ENCODE data around the gene LEP.

The LEP gene

DNA sequence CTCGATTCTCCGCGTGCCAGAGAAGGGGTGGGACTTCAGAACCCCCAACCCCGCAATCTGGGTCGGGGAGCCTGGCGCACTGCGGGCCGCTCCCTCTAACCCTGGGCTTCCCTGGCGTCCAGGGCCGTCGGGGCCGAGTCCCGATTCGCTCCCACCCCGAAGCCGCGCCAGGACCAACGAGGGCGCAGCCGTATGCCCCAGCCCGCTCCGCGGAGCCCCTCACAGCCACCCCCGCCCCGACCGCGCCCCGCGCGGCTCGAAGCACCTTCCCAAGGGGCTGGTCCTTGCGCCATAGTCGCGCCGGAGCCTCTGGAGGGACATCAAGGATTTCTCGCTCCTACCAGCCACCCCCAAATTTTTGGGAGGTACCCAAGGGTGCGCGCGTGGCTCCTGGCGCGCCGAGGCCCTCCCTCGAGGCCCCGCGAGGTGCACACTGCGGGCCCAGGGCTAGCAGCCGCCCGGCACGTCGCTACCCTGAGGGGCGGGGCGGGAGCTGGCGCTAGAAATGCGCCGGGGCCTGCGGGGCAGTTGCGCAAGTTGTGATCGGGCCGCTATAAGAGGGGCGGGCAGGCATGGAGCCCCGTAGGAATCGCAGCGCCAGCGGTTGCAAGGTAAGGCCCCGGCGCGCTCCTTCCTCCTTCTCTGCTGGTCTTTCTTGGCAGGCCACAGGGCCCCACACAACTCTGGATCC lies at the start of gene LEP:
Gene LEP, plus strand, starts transcription at position 583 of the 691 bp plus-strand sequence. CDS start 10,741 bp downstream, outside the sequence.
- DNase-seq (ENCODE audit: low read depth in 2 of 3, low spot score in 1 of 3), result no peak

DNA sequence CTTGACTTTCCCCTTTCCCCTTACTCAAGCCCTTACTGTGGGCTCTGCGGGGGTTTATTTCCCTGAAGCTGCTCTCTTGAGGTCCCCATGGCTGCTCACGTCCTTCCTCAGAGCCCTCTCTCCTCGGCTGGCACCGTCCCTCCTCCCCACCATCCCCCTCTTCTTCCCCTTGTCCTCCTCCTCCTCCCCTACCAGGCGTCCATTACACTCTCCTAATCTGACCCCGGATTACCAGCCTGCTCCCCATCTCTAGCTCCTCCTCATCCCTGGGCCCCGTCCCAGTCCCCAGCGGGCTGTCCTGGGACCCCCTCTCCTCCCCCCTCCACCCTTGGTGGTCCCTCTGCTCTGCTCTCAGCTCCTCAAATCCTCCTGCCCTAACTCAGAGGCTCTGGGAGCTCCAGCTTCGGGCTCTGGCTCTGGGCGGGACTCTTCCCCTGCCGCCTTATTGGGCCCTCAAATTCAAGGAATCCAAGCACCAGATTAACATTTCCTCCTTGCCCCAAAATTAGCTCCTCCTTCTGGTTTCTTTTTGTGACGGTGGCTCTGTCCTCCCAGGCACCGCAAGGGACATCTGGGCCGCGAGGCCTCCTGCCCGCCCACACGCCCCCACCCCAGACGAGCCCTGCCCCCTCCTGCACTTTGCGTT lies 48.5 kb upstream of the LEP start:
- no peak for DNase-seq (ENCODE audit: low read depth in 2 of 3, low spot score in 1 of 3)

DNA sequence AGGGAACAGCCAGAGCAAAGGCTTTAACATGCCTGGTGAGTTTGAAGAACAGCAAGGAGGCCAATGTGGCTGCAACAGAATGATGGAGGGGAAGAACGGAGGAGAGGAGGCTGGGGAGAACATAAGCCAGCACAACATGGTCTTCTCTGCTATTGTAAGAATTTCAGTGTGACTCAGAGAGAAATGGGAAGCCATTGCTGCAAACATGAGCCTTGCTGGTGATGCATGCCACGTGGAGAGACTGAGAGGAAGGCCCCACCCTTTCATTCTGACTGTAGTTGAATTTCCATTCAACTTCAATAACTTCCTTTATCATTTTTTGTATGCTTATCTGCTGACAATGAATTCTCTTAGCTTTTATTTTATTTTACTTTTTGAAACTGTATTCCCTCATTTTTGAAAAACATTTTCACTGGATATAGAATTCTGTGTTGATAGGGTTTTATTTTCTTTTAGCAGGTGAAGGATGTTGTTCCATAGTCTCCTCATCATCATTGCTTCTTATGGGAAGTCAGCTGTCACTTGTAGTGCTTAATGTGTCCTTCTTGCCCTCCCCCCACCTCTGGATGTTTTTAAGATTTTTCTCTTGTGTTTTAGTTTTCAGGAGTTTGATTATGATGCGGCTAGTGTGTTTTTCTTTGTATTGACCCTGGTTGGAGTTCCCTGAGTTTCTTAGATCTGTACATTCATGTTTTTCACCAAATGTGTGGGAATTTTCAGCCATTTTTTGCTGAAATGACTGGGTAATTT lies 46.4 kb upstream of the LEP start:
- no peak for DNase-seq (ENCODE audit: low read depth in 2 of 3, low spot score in 1 of 3)

DNA sequence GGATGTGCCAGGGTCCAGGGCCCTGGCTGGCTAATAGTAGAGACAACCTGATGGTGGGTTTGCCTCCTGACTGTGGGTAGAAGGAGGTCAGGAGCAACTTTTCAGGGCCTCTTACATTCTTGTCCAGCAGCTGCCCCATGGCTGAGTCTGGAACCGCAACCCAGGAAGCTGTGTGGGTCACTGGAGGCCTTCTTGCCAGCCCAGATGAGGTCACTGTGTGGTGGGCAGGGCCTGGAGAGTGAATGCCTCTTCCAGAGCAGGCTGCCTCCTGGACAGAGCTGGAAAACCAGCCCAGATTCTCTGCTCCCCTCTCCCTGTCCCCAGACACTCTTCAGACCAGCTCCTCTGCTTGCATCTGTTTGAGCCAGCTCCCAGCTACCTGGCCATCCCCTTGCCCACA lies 43.5 kb upstream of the LEP start:
- no peak for DNase-seq (ENCODE audit: low read depth in 2 of 3, low spot score in 1 of 3)

DNA sequence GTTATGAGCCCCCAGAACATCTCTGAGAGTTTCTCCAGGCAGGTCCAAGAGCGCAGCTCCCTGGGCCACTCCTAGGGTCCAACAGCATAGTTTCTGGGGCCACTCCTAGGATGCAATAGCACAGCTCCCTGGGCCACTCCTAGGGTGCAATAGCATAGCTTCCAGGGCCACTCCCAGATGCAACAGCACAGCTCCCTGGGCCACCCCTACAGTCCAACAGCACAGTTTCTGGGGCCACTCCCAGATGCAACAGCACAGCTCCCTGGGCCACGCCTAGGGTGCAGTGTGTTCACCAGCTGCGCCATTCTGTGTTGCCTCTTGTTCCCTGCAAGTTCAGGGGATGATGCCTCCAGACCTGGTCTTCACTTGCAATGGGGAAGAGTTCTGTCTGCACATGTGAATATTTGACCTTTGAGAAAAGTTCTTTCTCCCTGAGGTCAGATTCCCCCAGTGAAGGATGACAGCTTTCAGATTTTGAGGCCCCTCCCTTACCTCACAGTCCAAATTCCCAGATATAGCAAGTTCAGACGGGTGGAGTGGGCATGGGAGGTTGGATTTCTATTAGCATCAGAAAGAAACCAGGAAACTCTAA lies 43.0 kb upstream of the LEP start:
- DNase-seq (ENCODE audit: low read depth in 2 of 3, low spot score in 1 of 3), result no peak

DNA sequence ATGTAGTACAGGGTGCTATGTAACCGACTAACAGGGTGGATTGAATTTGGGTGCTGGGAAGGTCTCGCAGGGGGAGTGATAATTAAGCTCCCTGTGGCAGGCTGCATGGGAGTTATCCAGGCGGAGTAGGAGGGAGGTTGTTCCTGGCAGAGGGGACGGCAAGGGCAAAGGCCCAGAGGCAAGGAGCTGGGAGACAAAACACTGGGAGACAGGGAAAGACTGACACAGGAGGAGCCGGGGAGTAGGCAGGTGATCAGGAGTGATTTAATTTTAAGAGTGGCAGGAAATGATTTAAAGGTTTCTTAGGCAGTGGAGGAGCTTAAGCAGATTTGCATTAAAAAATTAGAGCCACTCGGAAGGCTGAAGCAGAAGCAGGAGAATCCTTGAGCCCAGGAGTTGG lies 40.7 kb upstream of the LEP start:
- DNase-seq (ENCODE audit: low read depth in 2 of 3, low spot score in 1 of 3), result no peak

DNA sequence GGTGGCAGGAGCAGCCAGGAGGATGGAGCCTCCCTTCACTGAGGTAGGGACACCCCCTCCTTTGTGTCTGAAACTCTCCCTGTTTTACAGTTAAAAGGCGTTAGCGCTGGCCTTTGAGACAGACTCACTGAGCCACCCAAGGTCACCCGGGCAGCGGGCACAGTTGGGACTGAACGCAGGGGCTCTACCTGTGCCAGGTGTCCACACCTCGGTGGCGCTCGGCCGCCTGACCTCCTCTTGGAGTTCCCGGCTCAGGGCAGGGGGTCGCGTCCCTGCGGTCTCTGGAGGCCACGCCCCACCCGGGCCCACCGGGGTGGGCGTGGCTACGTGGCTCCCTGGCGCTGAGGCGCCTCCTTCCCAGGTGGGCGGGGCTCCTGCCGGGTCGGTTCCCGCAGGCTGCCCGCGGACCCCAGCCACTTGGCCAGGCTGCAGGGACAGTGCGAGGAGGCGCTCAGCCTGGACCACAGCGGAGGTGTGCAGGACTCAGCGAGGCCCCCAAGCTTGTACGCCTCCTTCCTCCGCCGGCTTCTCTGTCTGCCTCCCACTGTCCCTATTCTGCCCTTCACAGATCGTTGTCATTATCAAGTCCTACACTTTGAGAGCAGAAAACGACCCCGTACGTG lies 39.9 kb upstream of the LEP start:
- no peak for DNase-seq (ENCODE audit: low read depth in 2 of 3, low spot score in 1 of 3)

DNA sequence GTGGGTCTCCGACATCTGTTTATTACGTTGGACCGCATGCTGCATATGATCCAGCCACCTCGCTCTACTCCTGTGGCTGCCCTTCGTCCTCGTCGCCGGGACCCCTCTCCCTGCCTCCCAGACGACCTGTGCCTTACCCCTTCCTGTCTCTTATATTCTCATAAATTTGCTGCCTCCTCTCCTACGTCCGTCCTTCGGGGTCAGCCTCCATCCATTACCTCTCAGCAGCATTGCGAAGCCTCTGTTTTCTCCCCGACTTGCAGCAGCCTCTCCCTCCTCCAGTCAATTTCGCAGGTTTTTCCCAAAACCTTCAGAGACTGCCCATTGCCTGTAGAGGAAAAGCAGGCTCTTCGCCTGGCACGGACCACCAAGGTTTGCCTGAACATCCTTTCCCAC lies 39.4 kb upstream of the LEP start:
- DNase-seq (ENCODE audit: low read depth in 2 of 3, low spot score in 1 of 3), result no peak

DNA sequence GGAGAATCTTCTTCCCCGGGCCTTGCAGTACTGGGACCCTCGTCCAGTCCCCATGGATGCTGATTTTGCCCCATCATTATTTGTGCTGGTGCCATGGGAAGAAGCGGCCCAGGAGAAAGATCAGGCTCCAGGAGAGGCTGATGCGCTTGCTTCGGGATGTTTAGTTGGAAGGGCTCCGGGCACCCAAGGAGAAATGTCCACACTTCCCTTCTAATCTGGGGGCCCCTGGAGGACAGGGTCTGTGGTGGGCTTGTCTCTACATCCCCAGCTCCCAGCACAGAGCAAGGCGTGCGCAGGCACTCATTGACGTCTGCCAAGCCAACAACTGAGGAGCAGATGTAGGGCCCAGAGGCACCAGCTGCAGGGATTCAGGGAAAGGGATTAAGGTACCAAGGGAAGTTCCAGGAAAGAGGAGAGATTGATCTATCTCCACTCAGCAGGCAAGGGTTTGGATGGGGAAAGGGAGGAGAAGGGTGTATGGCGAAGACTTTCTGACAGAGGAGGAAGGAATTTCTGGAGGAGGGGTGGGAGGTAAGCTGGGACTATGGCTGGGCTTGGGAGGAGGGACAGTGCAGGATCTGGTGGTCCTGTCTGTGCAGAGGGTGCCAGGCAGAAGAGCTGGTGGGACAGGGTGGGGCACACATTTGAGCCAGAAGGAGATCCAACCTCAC lies 38.7 kb upstream of the LEP start:
- no peak for DNase-seq (ENCODE audit: low read depth in 2 of 3, low spot score in 1 of 3)

DNA sequence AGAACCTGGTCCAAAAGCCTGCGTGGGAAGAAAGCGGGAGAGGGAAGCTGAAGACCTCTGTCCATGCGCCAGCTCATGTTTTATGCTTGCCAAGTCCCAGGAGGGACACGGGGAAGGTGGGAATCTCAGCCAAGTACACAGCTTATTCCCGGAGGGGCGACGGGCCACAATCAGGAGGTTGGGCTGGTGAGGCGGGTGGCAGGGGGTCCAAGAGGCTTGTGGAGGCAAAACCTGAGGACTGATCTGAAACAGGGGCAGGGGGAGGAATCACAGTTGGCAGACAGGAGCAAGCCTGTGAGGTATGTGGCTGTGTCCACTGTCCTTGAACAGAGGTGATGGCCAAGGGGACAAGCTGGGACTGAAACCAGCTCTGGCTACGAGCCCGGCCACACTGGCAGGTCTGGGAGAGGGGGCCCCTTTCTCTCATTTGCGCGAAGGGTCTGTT lies 38.0 kb upstream of the LEP start:
- DNase-seq (ENCODE audit: low read depth in 2 of 3, low spot score in 1 of 3), result no peak

DNA sequence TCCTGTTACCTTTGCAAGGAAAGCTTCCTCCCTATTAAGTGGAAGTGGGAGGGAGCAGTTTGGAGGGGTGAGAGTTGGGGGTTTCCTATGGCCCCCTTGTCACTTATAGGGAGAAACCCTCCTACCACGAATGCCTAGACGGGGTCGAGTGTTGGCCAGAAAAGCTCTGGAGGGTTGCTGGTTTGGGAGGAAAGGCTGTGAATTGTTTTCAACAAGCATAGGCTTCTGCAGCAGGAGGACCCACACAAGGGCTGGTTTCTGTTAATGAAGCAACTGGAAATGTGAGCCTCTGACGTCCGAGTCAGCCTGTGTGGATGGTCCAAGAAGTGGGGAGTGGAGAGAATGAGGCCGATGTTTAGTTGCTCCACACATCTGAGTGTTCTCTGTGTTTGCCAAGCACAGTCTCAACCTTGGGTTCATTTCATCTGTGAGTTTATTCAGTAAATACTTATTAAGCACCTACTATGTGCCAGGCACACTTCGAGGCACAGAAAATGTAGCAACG lies 37.3 kb upstream of the LEP start:
- DNase-seq (ENCODE audit: low read depth in 2 of 3, low spot score in 1 of 3), result no peak

DNA sequence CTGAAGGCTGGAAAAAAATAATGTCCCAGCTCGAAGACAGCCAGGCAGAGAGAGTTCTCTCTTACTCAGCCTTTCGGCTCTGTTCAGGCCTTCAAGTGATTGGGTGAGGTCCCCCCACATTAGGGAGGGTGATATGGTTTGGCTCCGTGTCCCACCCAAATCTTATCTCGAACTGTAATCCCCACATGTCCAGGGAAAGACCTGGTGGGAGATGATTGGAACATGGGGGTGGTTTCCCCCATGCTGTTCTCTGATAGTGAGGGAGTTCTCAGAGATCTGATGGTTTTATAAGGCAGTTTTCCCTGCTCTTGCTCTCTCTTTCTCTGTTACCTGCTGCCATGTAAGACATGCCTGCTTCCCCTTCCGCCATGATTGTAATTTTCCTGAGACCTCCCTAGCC lies 36.6 kb upstream of the LEP start:
- DNase-seq (ENCODE audit: low read depth in 2 of 3, low spot score in 1 of 3), result no peak

DNA sequence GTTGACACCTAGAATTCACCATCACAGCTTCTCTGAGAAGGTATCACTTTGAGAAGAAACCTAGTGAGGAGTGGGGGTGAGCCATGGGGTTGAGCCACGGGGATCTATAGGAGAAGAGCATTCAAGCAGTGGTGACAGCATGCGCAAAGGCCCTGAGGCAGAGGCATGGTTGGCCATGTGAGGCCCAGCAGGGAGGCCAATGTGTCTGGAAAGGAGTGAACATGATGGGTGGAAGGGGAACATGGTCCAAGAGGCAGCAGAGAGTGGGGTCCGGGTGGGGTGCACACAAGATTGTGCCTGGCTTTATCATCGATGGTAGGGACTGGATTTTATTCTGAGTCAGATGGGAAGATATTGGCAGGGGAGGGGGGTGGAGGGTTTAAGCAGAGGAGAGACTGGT lies 36.0 kb upstream of the LEP start:
- no peak for DNase-seq (ENCODE audit: low read depth in 2 of 3, low spot score in 1 of 3)

DNA sequence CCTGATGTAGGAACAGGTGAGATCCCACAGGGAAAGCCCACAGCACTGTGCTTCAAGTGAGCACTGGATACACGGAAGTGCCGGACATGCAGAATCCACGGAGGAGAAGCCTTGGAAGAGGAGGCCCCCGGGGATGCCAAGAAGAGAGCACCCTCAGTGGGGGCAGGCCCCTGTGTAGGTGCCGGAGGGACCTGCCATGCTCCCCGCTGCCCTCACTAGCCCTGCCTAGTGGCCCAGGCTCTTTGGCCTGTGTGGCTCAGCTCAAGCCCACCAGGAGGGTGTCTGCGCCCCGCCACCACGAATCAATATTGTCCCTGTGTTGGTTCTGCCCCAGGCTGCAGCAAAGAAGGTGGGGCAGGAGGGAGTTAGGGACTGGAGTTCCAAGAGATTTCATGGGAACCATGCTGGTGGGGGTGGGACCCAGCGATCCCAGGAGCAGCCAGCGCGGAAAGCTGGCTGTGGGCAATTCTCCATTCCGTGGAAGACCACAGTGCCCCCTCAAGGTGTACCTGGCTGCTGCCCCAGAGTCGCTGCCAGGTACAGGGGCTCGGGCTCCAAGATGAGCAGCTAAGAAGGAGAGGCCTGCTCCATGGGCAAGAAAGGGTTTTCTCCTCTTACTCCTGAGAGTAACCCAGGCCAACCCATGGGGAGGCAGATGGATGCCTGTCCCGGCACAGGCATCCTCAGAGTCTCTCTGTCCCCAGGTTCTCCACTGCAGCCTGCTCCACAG lies 34.9 kb upstream of the LEP start:
- no peak for DNase-seq (ENCODE audit: low read depth in 2 of 3, low spot score in 1 of 3)

DNA sequence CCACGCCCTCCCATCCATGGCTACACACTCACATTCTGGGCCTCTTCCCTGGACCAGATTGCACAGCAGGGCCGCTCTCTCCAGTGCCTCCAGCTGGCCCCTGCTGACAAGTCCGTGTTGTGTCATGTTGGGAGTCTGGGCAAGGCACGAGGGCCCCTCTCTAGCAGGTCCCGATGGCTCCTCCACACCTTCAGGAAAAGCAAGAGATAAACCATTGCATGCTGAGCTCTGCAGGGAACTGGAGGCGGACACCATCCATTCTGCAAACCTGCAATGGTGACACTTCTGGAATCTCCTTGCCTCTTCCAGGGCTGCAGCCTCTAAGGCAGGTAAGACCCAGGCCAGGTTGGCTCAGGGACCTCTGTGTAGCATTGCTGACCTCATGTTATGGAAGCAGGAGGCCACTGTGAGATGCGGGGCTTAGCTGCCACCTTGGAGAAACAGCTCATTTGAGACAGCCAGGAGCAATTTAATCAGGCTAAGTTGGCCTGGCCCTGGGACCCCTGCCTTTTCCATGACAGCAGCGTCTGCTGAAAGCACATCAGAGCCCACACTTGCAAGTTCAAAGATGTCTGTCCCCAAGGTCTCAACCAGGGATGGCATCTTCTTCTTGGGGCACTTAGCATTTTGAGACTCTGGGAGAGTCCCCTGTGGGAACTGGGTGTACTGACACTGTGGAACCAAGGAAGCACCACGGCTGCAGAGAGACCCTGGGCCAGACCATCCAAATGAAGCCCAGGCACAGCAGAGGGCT lies 34.2 kb upstream of the LEP start:
- DNase-seq (ENCODE audit: low read depth in 2 of 3, low spot score in 1 of 3), result no peak

DNA sequence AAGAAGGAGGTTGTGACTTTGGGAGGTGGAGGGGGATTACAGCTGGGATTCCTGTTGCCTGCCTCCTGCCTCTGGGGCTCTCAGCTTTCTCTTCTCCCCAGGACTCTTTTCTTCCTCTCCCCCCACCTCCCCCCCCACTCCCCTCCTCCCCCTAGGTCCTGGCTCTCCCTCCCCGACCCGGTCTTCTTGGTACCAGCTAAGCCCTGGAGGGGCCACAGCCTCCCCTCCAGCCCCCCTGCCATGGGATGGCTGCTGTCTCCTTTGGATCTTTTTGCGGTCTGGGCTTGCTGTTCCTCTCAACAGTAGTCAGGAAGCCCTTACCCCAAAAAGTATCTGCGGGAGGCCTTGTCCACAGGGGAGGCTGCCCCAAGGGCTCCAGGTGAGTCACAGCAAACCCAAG lies 33.5 kb upstream of the LEP start:
- no peak for DNase-seq (ENCODE audit: low read depth in 2 of 3, low spot score in 1 of 3)

DNA sequence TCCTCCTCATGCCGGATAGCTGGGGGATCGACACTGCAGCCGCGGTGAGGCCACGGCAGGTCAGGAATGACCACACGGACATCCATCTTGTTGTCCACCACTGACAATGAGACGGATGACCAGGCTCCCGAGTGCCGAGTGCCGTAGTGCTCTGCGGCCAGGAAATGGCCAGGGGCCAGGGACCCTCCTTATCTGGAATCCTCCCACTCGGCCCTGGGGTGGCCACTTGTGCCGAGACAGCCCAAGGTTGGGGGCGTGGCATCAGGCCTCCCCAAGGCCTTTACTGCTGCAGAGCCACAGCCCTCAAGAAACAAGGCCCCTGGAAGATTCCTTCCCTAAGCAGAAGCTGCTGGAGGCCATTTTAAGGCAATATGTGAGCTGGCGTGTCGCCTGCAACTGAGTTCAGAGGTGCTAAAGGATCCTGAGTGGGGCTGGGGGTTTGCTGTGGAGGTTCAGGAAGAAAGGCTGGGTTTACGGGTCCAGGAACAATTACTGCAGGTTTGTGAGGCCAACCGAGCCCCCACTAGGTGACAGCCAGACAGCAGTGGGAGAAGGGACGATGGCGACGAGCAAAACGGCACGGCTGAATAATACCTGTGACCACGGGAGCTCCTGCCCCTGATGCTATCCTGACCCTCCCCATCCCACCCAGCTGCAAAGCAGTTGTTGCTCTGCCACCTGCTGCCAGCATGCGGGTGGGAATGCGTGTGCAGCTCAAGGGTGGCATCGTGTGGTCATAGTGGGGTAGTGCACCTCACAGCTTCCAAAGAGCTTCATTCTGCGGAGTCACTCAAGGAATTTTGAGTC lies 31.6 kb upstream of the LEP start:
- DNase-seq (ENCODE audit: low read depth in 2 of 3, low spot score in 1 of 3), result peak; percentile 41 to 68 (median 44)

DNA sequence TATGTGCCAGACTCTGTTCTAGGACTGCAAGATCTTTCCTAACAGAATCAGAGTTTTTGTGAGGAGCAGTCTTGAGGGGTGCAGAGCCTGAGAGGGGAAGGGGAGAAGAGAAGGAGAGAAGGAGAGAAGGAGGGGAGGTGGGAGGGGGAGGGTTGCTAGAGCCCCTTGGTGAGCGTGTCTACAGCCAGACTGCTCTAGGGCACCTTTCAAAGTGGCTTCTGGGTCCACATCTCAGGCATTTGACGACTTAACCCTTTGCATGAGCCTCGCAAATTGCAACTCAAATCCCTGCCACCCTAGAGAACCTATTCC lies 31.1 kb upstream of the LEP start:
- no peak for DNase-seq (ENCODE audit: low read depth in 2 of 3, low spot score in 1 of 3)
